GM19395 (cell line): Measurements from ENCODE around the gene UAP1.

ENCODE experiments used
- ATAC-seq: cut with Tn5 transposase; IDR thresholded peaks from one replicate; pipeline ENCODE4 v1.9.1; 2021; ENCODE audit warnings: mild to moderate bottlenecking, moderate library complexity; ENCODE audit not compliant: unreplicated experiment

UAP1 gene

DNA sequence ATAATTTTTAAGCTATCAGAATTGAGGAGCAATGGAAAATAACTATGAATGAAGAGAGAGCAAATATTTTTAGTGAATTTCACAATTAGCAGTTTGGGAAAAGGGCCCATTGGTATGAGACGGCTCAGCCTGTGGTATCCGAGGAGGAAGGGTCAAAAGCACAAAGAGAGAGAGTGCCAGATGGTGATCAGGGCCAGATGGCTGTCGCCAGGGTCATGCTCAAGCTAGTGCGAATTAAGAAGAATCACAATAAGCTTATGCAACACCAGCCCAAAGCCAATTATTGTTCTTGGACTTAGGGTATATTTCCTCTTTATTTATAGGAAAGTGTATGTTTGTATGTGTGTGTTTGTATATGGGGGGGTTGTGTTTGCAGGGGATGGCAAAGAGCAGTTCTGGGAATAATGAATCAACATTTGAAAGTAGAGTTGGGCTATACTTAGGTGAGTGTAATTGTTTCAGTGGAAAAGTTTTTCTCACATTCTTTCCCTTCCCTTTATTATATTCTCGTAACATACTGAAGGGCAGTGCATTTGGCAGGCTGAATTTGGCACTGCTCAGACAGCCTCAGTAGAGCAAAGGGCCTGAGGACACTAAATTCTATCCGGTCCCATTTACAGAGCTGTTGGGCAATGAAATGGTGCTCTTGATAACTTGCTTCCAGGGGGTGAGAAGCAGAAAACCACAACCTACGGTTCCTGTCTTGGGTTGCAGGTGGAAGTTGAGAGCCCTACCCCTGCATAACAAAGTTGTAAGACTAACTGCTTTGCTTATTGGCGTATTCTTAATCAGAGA lies 51.3 kb downstream of the UAP1 start:
- ATAC-seq = no peak

DNA sequence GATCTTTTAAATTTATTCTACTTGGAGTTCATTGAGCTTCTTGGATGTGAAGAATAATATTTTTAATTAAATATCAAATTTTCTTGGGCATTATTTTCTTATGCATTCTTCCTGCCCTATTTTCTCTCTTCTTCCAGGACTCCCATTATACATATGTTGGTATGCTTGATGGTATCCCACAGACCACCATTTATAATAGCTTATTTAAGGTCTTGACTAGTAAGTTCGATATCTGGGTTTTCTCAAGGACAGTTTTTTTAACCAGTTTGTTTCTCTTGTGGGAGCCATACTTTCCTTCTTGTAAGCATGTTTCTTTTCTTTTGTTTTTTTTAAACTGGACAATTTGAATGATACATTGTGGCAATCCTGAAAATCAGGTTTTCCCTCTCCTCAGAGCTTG lies 55.3 kb downstream of the UAP1 start:
- no peak for ATAC-seq

DNA sequence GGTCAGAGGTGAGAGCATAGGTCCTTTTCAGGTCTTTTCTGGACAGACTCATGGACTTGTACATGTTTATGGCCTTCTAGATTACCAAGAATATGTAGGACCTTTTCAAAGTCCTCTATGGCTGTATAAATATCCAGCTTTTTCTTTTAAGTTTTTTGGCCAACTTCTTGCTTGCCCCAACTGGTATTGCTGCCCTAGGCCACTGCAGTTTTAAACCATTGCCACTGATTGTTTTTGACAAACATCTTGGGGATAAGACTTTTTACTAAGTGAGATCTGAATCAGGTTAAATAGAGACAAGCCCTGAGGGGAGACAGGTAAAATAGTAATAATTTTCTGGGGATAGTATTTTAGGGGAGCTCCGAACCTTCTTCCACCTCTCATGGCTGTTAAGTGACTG lies 56.0 kb downstream of the UAP1 start:
- ATAC-seq = no peak

DNA sequence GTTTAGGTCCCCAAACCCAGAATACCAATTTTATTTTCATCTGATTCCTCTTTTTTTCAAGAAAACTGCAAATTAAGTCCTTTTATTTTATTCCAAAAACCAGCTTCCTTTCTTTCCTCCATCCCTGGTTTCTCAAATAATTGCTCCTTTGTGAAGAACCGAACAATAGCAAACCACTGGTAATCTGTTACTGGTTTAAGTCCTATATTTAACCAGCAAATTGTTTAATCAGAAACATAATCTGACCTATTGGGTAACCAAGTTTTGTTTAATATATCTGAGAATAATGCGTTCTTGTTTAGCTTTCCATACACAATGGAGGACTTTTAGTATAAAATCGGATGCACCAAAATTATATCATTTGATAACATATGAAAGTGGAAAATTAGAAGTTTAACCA lies 57.6 kb downstream of the UAP1 start:
- ATAC-seq = no peak

DNA sequence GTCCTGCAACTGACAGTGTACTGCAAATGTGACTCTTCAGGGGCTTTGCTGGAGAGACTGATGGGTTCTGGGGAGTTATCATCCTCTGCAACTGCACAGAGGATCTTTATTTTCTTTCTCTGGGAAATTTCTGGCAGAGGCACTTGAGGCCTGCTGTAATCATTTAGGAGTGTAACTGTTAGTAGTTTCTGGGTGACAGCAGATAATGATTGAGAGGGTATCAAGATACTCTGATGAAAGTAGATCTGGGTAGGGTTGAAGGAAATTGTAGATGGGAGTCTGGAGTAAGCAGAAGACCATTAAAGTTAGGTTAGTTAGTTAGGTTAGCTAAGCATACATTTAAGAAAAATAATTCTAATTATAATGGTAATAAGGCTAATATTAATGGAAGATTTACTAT lies 59.7 kb downstream of the UAP1 start:
- ATAC-seq = no peak

DNA sequence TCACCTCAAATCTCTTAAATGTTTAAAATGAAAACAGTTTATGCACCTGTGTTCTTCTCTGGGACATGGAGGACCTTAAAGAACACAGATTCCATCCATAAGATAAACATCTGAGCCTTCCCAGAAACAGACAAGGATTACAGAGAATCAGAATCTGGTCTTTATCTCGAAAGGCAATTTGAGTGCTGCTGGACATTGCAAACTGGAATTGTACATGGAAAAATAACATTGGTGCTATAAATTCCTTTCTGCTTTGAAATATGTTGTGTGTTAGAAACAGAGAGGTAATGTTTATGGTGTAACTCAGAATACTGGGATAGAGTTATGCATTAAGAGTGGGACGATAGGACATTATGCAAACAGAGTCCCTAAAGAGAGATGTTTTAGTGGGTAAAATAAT lies 64.2 kb downstream of the UAP1 start:
- ATAC-seq = no peak

DNA sequence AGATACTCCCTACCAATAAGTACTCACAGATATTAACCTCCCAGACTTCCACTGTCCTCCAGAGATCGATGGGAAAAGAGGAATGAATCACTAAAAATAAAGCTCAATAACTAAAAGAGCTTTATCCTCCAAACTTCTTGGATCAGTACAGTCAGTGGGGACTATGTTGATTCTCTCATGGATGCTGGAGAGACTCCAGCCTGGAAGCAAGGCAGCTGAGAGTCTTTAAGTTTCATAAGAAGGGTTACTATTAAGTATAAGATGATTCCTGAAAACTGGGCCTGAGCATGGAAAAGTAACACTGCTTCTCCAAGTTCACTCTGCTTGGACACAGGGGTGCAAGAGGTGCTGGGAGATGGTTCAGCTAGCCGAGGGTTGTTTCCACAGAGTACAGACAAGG lies 64.6 kb downstream of the UAP1 start:
- no peak for ATAC-seq

DNA sequence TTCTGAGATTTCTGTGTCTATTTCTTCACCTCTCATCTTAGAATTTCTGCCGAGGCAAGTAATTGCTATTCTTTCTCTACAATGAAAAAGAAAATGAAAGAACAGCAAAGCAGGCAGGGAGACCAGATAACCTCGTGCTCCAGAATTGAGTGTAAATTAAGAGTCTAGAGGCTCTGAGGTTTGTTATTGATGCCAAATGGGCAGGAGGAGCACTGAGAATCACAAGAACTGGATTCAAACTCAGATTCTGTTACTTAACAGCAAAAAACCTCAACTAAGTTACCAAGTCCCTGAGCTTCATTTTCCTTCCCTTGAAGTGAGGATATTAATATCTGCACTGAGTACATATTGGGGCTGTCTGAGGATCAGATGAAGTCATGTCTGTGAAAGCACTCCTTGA lies 65.2 kb downstream of the UAP1 start:
- ATAC-seq = peak; percentile 39

DNA sequence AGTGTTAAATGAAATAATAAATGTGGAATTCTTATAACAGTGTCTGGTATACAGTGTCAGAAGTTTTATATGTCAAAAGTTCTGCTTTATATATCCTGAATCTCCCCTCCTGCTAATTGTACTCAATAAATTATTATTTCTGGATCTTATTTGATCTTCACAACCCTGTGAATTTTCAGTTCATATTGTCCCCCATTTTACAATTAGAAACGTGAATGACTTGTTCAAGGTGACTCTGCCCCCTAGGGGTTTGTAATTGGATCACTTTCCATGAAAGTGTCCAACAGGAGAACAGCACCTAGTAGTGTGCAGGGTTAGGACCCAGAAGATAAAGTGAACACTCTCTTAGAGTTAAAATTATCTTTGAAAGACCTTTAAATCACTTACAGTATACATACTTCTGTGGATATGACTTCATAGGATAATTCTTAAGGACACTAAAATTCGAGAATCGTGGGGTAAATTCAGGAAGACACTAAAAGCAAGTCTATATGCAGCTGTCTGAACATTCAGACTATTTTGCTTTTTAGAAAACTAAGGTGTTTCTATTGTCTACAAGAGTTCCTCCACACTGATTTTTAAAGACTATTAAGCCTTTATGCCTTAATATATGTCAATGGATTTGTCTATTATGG lies 66.3 kb downstream of the UAP1 start:
- ATAC-seq = no peak

DNA sequence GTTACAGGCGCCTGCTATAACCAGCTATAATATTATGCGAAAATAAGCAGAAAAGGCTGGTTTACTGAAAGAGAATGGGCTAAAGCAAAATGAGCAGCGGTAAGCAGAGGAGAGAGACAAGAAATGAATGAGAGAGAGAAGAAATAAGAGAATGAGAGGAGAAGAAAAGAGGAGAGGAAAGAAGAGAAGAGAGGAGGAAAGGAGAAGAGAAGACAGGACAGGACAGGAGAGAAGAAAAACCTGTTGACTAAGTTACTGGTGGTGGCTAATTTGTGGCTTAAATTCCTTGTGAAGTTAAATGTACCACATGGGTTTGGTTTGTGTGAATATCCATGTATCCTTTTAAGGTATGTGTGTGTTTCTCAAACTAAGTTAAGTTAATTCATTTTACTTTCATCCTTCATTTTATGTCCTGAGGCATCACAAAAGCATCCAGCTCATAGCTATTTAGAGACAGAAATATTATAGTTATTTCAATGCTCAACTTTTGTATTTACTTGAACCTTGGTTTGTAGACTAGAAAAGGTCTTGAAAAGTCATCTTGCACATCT lies 67.6 kb downstream of the UAP1 start:
- ATAC-seq = no peak

DNA sequence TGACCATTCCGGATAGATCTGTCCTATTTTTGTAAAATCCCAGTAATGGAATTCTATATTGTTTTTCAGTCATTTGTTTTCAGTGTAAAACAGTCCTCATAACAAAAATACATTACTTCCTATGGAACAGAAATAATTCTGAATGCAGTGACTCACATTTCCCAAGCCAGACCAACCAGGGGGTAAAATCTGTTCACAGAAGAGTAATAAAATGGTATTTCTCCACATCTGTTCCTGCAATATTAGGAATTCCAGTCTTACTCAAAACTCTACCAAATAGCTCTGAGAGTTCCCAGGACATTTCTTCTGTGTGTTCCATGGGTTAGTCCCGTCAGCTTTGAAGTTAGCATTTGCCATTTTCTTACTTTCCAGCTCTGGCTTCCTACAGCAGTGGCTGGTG lies 68.1 kb downstream of the UAP1 start:
- no peak for ATAC-seq

DNA sequence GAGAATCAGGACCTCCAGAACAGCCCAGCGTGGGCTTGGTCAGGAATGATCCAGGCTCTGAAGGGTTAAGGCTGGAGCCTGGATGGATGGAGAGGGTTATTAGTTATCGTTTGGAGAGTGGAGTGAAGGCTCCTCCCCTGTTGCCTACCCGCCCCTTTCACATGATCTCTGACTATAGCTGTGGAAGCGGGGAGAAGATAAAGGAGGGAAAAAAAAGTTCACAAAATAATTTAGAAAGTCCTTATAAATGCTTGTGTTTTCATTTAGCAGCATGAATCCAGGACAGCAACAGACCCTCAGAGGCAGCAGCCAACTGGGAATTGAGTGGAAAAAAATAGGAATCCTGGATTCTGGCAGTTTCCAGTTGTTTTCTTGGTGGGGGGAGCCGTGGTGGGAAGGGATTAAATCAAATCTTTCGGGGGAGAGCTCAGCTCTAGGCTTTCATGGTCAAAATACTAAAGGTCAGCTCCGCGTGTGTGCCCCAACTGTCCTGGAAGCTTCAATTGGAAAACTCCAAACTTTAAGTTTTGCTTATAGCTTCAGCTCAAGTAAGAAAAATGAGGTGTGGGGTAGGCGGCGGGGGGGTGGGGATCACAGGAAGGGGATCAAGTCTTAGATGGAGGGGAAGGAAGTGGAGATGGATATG lies 70.1 kb downstream of the UAP1 start:
- ATAC-seq = no peak

DNA sequence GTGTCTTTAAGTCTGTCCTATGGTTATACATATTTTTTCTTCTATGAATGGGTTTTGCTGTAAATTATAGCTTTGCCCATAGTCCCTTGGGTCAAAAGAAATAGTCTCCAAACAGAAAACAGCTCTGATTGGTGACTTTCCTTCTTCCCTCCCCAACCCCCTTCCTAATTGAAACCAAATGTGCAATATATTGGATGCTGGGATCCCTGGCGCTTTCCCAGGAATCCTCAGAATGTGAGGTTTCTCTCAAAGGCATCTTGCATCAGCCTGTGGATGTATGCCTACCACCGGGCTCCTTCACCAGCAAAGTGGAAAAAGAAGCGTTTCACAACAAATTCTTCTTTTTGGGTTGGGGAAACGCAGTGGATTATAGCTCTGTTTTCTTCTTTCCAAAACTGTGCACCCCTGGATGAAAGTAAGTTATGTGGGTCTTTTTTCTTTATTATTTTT lies 70.7 kb downstream of the UAP1 start, which contains the start of gene DDR2:
Gene DDR2, plus strand, starts transcription at position 248 of the 450 bp plus-strand sequence. CDS start 86,600 bp downstream, outside the sequence.
- ATAC-seq = no peak

DNA sequence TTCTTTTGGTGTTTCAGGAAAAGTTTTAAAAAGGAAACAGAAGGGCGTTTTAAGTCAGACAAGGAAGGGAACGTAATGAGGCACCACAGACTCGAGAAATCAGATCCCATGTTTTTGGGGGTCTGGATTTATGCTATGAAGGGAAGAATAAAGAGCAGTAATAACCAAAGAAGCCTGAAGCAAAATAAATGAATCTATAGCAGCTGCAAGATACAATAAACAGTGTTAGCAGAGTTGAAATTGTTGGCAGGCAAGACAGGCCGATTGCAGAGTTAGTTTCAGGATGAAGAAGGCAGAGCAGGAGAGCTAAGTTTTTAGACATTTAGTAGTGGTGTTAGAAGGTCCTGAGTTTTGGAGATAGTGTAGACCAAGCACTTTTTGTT lies 71.2 kb downstream of the UAP1 start:
- no peak for ATAC-seq

DNA sequence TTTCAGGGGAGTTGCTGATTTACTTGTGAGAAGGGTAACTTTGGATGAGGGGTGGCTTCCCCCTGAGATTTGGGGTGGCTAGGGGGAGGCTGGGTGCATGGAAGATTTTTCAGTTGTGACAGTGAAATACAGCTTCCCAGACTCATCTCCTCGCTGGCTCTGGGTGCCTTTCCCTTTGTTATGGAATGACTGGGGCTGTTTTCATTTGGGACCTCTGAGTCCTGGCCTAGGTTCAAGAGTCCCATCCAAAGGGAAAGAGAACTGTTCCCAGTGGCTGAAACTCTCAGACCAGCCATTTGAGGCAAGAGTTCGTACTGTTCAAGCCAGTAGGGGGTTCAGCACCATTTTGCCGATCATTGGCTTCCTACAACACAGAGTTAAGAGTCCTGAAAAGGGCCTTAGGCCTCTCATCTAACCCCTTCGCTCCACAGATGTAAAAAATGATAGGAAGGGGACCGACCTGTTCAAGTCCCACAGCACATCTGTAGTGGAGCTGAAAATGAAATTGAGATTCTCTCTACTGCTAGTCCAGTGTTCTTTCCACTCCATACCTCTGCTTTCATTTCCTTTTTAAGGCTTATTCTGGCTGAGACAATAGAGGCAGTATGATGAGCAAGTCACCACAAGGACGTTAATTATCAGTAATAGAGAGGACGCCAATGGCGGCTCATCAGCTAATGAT lies 71.7 kb downstream of the UAP1 start:
- ATAC-seq = peak; percentile 75

DNA sequence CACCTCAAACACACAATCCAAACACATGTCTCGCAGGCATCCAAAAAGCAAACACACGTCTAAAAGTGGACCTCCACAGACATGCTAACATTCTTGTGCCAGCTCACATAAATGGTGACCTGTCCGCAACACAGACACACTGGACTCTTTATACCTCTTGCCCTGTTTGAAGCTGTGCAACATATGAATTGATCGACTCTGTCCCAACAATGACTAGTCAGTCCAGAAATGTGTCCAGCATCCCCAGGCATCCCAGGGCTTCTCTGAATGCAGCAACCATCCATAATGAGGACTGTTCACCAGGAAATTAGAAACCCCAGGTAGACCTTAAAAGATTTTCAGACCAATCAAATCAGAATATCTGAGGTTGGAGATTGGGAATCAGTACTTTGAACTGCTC lies 73.9 kb downstream of the UAP1 start:
- no peak for ATAC-seq

DNA sequence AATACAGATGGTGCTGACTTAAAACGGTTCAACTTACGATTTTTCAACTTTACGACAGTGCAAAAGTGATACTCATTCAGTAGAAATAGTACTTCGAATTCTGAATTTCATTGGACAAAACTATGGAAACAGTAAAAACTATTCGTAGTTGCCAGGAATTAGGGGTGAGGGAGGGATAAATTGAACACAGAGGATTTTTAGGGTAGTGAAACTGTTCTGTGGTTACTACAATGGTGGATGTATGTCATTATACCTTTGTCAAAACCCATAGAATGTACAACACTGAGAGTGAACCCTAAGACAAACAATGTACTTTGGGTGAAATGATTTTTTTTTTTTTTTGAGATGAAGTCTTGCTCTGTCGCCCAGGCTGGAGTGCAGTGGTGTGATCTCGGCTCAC lies 78.2 kb downstream of the UAP1 start:
- peak; percentile 79 for ATAC-seq

DNA sequence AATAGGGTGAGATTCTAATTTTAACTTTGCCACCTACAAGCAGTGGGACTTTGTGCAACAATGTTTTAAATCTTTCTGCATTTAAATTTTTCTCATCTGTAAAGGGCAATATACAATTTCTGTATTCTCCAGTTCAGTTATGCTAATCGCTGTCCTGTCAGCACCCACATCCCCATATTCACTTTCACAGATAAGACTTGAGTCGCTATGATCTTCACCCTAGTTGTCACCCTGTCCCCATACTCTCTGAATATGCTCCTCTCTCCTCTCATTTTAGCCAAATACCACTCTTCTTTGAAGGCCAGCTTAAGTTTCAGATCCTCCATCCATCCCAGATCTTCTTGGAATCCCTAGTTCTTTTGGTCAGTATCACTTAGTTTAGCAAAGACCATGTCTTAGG lies 79.6 kb downstream of the UAP1 start:
- no peak for ATAC-seq

DNA sequence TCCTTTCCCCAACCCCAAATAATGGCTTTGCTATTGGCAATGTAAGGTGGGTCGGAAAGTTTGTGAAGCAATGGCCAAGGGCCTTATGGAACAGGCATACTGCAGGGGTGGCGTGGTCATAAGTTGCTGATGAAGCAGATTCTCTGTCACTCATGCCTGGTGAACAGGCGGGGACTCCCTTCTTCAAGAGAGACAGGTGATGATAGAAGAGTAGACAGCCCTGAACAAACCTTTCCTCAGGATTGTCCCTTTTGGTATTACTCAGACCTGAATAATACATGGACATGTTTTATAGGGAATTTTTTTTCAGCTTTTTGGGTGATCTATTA lies 83.4 kb downstream of the UAP1 start:
- ATAC-seq = no peak

DNA sequence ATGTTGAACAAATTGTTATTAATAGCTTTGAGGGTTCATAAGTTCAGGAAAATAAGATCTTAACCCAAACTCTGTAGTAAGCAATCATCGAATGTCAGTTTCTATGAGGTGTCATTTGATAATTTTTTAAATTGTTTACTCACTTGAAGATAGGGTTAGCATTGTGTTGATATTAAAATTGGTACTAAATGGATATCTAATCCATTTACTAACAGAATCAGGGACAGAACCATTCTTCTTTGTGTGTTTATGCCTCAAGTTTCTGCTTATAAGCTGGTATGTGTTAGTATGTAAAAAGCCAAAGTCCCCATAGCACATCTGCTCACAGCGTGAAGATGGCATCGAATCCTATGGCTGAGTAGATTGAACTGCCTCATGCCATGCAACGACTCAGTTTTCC lies 84.1 kb downstream of the UAP1 start:
- ATAC-seq = no peak

DNA sequence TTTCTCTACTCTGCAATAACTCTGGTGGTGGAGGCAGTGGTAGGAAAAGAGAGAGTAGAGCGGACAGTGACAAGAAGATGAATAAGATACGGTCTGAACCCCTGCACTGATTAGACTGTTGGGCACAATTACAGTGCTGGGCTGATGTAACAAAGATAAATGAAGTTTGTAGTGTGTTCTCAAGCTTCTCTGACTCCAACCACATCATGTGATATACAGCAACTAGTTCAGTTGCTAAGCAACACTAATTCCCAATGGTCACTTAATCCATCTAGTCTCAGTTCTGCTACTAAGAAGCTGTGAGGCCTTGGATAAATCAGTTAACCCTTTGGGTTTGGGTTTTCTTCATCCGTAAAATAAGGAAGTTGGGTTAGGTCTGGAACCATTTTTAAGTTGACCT lies 88.1 kb downstream of the UAP1 start:
- no peak for ATAC-seq
